NT2/D1 (cell line): ENCODE results near the gene TYK2.

Experiments
- SUZ12 ChIP-seq: IDR thresholded peaks from 2 replicates; pipeline ENCODE4 v1.6.1; 2011; ENCODE audit not compliant: insufficient read length, insufficient read depth; ENCODE audit errors: extremely low read depth
- YY1 ChIP-seq: IDR thresholded peaks from 2 replicates; pipeline ENCODE4 v1.6.1; 2011; ENCODE audit not compliant: insufficient read length, insufficient read depth
- ZNF274 ChIP-seq: IDR thresholded peaks from 2 replicates; pipeline ENCODE4 v1.6.1; 2011; ENCODE audit warnings: mild to moderate bottlenecking, low read depth, low read length

- TF ChIP-seq YY1 (no peak), ZNF274 (no peak), SUZ12 (no peak)
These were observed 46.4 kb downstream of the TYK2 start for GRCh38 chr19:10333758-10334587.
